LNCaP clone FGC (cell line): ENCODE data around the gene CISTR.

ENCODE experiments used
- DNase-seq: peaks from one replicate; pipeline ENCODE4 v3.0.0-alpha.2; 2011; ENCODE audit warnings: low read depth
- H3K4me3 ChIP-seq: 2 replicates; pipeline ENCODE4 v1.5.1; 2011; ENCODE audit warnings: mild to moderate bottlenecking, low read depth, low read length, control low read depth
- CTCF ChIP-seq: IDR thresholded peaks from 2 replicates; pipeline ENCODE4 v1.5.1; 2012; ENCODE audit warnings: mild to moderate bottlenecking; ENCODE audit not compliant: control insufficient read depth, insufficient read depth; ENCODE audit errors: extremely low read depth

CISTR gene

GRCh38 chr12:53751336-53752191 lies at the start of gene CISTR:
Gene CISTR (minus strand): TSS chr12:53751979.
- DNase-seq: no peak
- TF ChIP-seq CTCF: no peak
- no peak within 1 kb of the TSS for H3K4me3 ChIP-seq

- no peak overlapping the region for H3K4me3 ChIP-seq
- no peak for TF ChIP-seq CTCF
- no peak for DNase-seq
Measured at GRCh38 chr12:53798575-53798974, 46.8 kb upstream of the CISTR start.

GRCh38 chr12:53795927-53796326 lies 44.1 kb upstream of the CISTR start:
- no peak for TF ChIP-seq CTCF
- DNase-seq: no peak
- H3K4me3 ChIP-seq: no peak overlapping the region

GRCh38 chr12:53793221-53793620 lies 41.4 kb upstream of the CISTR start:
- H3K4me3 ChIP-seq: no peak overlapping the region
- TF ChIP-seq CTCF: no peak
- DNase-seq: no peak

GRCh38 chr12:53791735-53792326 lies 40.1 kb upstream of the CISTR start:
- DNase-seq: no peak
- no peak overlapping the region for H3K4me3 ChIP-seq
- peak; percentile 42 for TF ChIP-seq CTCF

GRCh38 chr12:53789570-53789969 lies 37.8 kb upstream of the CISTR start:
- no peak for TF ChIP-seq CTCF
- no peak overlapping the region for H3K4me3 ChIP-seq
- DNase-seq: peak; percentile 71
